HPDE6-E6E7 (cell line): ENCODE results near the gene CFL1.
"Not testable (repeated sequence)": the region's sequence is repeated elsewhere in the genome, so short reads cannot be mapped to it uniquely, and the experiment has no call there.

ENCODE experiments used
- DNase-seq: peaks from one replicate; pipeline ENCODE4 v3.0.0; 2011; ENCODE audit warnings: missing footprints; ENCODE audit errors: extremely low spot score

CFL1 gene

GRCh38 chr11:65857853-65858680 lies at the start of gene CFL1:
Gene CFL1, minus strand, starts transcription at chr11:65858180. Its CDS starts 81 bp downstream, at chr11:65858099.
- peak; percentile 85 for DNase-seq

- DNase-seq: no peak
These were observed 48.6 kb upstream of the CFL1 start for GRCh38 chr11:65906602-65907001.

- no peak for DNase-seq
These were observed 45.7 kb upstream of the CFL1 start for GRCh38 chr11:65903715-65904114.

- no peak for DNase-seq
These were observed 45.1 kb upstream of the CFL1 start for GRCh38 chr11:65903068-65903481.

- no peak for DNase-seq
These were observed 42.9 kb upstream of the CFL1 start for GRCh38 chr11:65900899-65901180.

- peak; percentile 93 for DNase-seq
These were observed 42.3 kb upstream of the CFL1 start, which contains the start of gene FOSL1 for GRCh38 chr11:65900125-65900898. Gene FOSL1, minus strand, starts transcription at chr11:65900388. Its CDS starts 49 bp downstream, at chr11:65900339.

- peak; percentile 76 for DNase-seq
These were observed 41.6 kb upstream of the CFL1 start for GRCh38 chr11:65899356-65900124.

GRCh38 chr11:65898656-65899355 lies 40.8 kb upstream of the CFL1 start:
- no peak for DNase-seq

- no peak for DNase-seq
These were observed 39.1 kb upstream of the CFL1 start for GRCh38 chr11:65897020-65897471.

- DNase-seq: no peak
These were observed 38.3 kb upstream of the CFL1 start for GRCh38 chr11:65896034-65896999.

GRCh38 chr11:65895482-65895981 lies 37.6 kb upstream of the CFL1 start:
- DNase-seq: no peak

- no peak for DNase-seq
These were observed 36.1 kb upstream of the CFL1 start for GRCh38 chr11:65894034-65894591.

- no peak for DNase-seq
These were observed 34.8 kb upstream of the CFL1 start for GRCh38 chr11:65892661-65893317.

- not testable (repeated sequence) for DNase-seq
These were observed 34.2 kb upstream of the CFL1 start for GRCh38 chr11:65892137-65892540.

GRCh38 chr11:65891219-65892136 lies 33.5 kb upstream of the CFL1 start:
- DNase-seq: no peak

GRCh38 chr11:65890324-65891218 lies 32.6 kb upstream of the CFL1 start, which contains the start of gene CCDC85B:
Gene CCDC85B, plus strand, starts transcription at chr11:65890673. Its CDS starts 111 bp downstream, at chr11:65890784.
- DNase-seq: peak; percentile 81
